G401.6 (cell line): ENCODE results near the gene GRK5.
"Not testable (repeated sequence)": the region's sequence is repeated elsewhere in the genome, so short reads cannot be mapped to it uniquely, and the experiment has no call there.

Experiments
- FAIRE-seq: peaks from 2 replicates; lab custom pipeline; 2012; peaks lifted over from hg19 to GRCh38; lab: Jason Lieb, UNC

Gene GRK5

GRCh38 chr10:119251315-119251708, 43.9 kb downstream of the GRK5 start:
- FAIRE-seq = no peak

DNA sequence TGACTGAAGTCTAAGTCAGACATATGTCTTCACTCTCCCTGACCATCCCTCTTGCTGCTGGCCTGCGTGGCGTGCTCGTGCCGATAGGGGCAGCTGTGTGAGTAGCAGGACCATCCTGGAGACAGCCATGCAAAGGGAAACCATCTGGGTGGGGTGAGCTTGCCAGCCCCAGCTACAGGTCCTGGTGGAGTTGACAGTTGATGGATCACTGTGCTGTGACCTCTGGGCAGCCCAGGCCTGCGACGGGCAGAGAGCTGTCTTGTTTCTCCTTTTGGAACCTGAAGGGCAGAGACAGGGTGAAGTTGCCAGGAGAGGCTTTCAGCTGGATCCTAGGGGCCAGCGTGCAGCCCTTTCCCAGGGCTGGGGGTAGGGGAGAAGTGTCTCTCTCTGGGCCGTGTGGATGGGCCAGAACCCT, 44.7 kb downstream of the GRK5 start:
- FAIRE-seq = no peak

DNA sequence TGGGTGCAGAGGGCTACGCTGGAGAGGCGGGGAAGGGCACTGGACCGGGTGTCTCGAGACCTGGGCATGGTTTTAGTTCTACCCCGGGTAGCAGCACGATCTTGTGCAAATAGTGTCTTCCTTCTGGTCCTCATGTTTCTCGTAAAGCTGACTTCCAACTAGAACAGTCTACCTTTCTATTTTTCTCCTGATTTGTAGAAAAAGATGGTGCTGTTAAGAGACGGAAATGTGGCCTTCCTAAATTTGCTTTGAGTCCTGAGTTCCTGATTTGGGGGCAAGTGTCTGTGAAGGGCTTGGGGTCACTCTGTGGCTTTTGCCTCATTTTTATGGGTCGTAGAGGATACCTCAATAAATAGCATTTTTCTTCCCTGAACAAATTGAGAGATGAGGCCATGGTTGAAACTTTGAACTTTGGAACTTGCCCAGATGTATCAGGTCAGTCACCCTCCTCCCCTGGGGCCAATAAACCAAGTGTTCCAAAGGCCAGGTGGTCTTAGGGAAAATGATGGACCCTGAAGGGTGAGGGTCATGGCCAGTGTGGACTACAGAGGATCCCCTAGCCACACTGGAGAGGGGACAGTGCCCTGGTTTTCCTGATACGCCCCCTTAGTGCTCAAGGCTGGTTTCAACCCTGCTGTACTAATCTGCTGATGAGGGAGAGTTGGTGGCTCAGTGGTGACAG, 45.2 kb downstream of the GRK5 start:
- no peak for FAIRE-seq

DNA sequence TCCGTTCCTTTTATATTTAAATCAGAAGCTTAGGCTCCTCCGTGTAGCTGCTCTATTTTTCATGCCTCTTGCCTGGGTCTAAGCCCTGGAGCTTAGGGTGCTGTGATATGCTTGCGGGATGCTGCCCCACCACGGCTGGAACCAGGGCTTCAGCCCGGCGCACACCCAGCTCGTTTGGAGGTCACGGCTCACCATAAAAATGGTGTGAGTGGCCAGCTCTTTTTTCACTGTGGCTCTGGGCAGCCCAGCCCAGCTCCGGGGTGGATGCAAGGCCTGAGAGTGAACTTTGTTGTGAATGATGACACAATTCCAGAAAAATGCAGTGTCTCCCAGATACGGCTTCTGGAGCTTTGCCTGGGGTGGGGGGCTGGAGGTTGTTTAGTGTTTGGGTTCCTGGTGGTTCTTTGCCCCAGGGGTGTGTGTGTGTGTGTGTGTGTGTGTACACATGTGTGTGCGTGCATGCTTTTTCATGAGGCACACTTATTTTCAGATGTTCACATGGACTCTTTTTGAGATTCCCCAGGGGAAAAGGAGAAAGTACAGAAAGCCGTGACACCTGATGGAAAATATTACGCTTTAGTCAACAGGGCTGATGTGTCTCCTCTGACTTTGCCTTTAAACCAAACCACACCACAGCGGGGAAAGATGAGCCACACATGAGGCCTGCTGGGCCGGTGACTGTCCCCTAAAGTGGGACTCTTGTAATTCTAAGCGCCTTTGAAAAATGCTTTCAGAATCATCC, 46.2 kb downstream of the GRK5 start:
- FAIRE-seq = no peak

GRCh38 chr10:119254335-119254734, 47.0 kb downstream of the GRK5 start:
- no peak for FAIRE-seq

- FAIRE-seq = no peak
These were observed 48.7 kb downstream of the GRK5 start for GRCh38 chr10:119256030-119256429.

- no peak for FAIRE-seq
These were observed 49.5 kb downstream of the GRK5 start for GRCh38 chr10:119256897-119257296.

DNA sequence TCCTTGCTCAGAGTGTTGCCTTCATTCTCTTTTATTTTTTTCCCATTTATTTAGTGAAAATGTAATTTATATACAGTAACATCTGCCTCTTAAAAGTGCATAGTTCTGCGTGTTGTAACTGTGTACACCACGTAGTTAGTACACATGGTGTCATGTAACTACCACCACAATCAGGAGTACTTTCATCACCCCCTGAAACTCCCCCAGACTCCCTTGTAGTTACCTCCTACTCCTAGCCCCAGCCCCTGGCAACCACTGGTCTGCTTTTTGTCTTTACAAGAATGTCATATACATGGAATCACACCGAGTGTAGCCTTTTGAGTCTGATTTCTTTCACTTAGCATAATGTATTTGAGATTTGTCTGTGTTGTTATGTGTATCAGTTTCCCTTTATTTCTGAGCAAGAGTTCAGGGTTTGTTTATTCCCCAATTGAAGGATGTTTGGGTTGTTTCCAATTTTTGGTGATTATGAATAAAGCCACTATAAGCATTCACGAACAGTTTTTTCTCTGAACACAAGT, 50.6 kb downstream of the GRK5 start:
- FAIRE-seq = no peak

DNA sequence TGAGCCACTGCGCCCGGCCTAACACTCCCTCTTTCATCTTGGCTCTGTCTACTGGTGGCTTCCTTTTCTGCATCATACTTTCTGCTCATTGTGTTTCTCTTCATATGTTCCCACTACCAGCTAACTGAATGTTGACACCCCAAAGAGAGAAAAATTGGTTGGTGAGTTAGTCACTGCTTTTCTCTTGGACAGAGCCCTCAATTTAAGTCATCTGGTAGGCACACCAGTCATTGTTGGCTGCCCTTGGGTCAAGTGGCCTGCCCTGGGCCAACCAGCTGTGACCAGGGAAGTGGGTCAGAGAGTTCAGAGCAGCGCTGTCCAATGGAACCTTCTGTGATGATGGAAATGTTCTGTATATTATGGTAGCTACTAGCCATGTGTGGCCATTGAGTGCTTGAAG, 52.0 kb downstream of the GRK5 start:
- no peak for FAIRE-seq

GRCh38 chr10:119261016-119261415, 53.6 kb downstream of the GRK5 start:
- not testable (repeated sequence) for FAIRE-seq

GRCh38 chr10:119263951-119264617, 56.7 kb downstream of the GRK5 start:
- no peak for FAIRE-seq

DNA sequence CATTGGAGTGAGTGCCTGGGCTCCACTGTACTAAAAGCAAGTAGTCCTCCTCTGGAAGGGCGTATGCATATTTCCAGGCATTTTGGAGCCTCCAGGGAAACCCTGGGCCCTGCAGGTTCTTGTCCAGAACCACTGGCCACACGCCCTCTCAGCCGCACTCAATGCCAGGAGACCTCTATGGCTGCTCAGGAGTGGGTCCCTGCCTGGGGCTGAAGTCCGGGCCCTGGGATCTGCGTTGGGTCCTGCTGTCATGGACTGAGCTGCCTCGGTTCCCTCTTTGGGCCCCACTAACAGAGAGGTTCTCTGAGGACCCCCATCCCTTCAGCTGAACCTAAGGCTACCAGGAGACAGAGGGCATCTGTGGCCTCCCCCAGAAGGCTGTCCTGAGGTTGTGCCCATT, 58.3 kb downstream of the GRK5 start:
- no peak for FAIRE-seq

DNA sequence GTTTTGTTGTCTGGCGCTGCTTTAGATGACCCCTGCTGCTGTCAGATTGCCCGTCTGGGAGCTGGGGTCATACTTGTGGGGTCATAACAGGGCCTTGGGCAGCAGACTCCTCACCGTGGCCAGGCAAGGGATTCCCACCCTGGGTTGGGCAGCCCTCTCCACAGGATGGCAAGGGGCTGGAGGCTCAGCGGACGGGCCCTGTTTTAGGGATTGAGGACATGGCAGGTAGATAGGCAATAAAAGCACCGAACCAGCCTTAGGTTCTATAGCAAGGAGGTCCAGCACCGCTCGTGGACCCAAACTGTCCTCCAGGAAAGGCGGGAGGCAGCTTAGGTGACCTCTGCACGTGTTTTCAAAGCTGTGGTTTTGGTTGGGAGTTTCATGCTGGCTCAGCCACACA, 60.0 kb downstream of the GRK5 start:
- FAIRE-seq = no peak

- FAIRE-seq = no peak
These were observed 61.1 kb downstream of the GRK5 start for GRCh38 chr10:119268428-119268827.

- FAIRE-seq = no peak
These were observed 61.6 kb downstream of the GRK5 start for GRCh38 chr10:119268871-119269506.

DNA sequence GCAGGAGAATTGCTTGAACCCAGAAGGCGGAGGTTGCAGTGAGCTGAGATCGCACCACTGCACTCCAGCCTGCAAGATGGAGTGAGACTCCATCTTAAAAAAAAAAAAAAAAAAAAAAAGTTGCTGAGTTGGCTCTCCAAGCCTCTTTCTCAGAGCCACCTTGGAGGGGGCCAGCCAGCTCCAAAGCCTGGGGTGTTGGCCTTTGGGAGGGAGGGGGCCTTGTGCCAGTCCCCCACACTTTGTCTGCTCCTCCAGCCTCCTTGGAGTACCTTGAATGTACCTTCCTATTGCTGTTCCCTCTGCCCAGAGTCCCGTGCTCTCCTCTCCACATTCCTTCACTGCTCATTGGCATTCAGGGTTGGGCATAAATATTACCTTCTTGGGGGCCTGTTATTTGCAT, 62.4 kb downstream of the GRK5 start:
- FAIRE-seq = no peak

DNA sequence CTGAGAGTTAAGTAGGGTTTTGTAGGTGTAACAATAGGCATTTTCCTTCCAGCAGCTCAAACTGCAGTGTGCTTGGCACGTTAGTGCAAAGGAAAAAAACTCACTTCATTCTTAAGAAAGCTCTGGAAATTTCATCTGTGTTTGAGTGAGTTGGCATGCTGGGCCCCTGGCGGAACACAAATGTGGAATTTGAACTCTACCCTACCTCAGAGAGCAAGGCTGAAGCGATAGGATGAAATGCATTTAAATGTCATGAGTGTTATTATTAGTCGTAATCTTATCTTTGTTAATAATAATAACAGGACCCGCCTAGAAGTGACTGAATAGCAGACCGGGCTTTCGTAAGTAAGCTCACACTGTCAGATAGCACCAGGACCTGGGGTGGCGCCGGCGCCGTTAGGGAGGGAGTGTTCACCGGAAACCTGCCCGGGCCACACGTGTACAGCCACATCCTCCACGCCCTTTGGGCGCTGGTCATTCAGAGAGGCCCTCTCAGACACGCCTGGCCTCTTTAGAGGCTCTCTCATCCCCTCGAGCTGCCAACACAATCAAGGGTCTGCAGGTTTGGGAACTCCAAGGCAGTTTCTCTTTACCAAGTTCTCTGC, 63.5 kb downstream of the GRK5 start:
- no peak for FAIRE-seq

GRCh38 chr10:119272338-119272734, 65.0 kb downstream of the GRK5 start:
- not testable (repeated sequence) for FAIRE-seq

DNA sequence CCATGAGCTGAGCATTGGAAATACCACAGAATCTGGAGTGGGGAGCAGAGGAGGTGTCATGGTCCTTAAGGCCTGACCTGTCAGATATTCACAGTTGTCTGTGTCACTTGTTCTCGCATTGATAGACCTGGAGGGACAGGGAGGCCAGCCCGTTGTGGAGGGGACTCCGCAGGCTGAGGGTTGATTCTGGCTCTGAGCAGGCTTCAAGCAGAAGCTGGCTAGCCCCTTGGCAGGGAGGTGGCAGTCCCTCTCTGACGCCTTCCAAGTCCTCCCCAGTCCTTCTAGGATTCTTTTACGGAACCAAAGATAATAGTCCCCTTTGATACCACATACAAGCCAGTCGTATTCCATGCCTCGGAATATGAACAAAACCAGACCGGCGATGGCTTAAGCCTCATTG, 65.4 kb downstream of the GRK5 start:
- no peak for FAIRE-seq

DNA sequence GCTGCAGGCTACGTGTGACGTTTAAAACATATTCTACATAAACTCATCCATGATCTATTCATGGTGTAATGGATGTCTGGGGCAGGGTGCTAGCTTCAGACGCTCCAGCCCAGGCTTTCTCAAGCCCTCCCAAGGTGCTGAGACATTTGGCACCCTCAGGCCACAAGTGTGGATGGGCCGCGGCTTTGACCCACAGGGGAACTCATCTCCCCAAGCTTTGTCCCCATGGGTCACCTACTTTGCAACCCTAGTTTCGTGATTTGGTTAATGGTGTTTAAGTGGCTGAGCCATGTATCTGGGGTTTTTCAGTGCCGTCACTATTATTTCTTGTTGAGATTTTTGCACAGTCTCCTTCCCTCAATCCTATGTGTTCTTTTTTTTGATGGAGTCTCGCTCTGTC, 66.0 kb downstream of the GRK5 start:
- FAIRE-seq = no peak

- FAIRE-seq = no peak
These were observed 67.2 kb downstream of the GRK5 start for GRCh38 chr10:119274519-119275045.

DNA sequence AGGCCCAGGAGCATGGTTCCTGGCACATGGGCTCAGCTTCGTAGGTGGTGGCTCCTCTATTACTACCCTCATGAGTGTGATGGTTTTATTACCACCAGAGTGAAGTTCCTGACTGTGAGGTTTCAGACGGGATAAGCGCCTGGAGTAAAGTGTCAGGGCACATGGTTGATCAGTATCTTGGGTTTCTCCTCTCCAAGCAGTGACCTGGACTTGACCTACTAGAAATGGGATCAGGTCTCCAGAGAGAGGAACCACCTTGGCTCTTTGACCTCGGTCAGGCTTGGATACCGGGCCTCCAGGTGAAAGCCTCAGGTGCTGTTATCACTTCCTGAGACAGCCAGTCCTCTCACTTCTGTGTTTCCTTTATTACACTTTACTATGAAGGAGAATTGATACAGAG, 67.7 kb downstream of the GRK5 start:
- no peak for FAIRE-seq
